HG03469 (cell line): ENCODE results near the gene DLGAP4.
"Not testable (repeated sequence)": the region's sequence is repeated elsewhere in the genome, so short reads cannot be mapped to it uniquely, and the experiment has no call there.

Experiments used
- ATAC-seq: cut with Tn5 transposase; IDR thresholded peaks from one replicate; pipeline ENCODE4 v1.9.1; 2021; ENCODE audit warnings: mild to moderate bottlenecking, moderate library complexity, moderate number of reproducible peaks; ENCODE audit not compliant: unreplicated experiment

Gene DLGAP4

DNA sequence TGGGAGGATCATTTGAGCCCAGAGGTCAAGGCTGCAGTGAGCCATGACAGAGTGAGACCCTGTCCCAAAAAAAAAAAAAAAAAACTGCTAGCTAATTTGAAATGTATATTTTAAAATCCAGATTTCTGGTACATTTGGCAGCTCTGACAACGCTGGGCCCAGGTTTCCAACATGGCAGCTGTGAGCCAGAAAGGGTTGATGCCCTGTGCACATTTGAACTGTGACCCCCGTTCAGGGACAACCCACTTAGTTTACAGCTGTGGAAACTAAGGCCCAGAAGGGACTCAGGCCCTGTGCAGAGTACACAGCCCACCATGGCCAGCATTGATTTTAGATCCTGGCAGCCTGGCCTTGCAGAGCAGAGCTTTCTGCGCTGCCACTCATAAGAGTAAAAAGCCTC lies 179.1 kb downstream of the DLGAP4 start:
- ATAC-seq: no peak

DNA sequence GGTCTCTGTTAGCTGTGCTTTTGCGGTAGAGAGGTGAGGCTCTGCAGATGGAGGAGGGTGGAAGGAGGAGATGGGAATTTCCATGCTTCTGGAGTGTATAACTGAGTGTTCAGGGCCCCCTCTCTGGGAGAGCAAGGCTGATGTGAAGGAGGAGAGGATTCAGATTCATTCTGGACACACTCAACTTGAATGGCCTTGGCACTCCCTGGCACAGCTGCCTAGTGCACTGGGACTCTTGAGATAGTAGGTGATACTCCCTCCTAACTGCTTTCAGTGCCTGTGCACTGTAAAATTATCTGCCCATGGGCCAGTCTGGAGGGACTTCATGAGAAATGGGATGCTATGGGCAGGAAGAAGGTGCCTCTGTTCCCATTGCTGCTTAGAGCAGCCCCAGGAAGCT lies 180.9 kb downstream of the DLGAP4 start:
- no peak for ATAC-seq

DNA sequence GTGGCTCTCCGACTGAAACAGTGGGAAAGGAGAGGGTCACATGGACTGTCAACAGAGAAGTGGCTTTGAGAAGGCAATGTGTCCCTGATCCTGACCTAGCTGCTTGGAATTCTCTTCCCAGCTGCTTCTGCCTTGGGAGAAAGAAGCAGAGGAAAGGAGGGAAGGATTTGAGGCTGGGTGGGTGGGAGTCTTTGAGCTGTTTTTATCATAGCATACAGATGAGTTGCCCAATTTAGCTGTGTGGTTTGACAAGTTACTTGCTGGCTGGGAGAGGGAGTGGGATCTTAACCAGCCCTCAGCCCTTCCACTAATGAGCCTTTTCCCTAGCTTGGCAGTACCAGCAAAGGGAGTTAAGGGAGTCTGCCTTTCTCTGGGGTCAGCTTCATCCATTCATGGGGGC lies 184.1 kb downstream of the DLGAP4 start:
- no peak for ATAC-seq

DNA sequence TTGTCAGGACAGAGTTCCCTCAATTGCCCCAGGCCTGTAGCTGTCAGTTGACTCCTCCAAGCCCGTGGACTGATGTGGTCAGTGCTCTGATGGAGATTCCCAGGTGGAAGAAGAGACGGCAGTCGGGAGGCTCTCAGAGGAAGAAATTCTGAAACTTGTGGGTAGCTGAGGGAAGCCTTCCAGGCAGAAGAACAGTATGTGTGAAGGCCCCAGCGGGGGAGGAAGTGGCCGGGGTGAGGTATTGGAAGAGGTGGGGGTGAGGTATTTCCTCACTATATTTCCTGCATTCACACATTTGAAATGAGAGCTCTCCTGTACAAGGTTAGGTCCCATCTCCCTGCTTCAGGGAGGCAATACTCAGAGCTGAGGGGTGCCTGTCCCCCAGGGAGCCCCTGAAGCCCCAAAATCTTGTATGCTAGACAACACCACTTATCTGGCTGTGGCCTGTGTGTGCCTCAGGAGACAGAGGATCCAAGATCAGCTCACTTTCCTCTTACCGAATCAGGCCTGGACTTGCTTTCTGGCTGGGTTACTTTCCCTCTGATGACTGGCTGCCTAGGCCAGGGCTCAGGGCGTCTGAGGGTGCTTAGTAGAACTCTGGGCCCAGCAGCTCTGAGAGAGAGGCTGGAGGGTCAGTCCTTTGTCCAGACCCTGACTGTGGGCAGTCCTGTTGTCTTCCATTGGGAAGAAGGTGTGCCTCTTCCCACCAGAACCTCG lies 185.9 kb downstream of the DLGAP4 start:
- ATAC-seq: no peak

DNA sequence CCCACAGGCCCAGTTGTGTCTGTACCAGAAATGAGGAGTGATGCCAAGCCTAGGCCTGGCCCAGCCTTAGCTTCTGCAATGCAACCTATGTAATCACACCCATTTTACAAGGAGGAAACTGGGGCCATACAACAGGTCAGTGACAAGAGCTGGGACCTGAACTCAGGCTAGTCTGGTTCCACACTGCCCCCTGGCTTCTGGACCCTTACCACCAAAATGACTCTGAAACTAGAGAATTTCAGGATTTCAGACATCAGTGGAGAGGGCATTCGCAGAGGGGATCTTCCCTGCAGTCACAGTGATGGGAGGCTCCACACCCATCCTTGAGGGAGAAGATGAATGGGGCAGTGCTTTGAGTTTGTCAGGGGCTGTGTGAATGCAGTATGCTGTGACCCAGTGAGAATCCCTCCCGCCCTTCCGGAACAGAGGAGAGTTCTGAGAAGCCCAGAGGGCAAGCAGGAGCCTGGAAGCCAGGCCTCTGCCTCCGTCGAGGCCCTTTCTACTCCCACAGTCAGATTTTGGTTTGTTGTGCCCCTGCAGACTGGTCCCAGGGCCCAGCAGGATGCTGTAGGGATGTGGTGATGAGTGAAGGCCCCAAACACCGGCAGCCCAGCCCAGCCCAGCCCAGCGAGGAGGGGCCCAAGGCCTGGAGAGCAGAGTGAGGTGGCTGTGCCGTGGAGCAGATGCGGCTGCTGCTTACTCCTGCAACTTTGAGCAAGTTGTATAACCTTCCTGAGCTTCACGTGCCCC lies 187.1 kb downstream of the DLGAP4 start:
- ATAC-seq: no peak

DNA sequence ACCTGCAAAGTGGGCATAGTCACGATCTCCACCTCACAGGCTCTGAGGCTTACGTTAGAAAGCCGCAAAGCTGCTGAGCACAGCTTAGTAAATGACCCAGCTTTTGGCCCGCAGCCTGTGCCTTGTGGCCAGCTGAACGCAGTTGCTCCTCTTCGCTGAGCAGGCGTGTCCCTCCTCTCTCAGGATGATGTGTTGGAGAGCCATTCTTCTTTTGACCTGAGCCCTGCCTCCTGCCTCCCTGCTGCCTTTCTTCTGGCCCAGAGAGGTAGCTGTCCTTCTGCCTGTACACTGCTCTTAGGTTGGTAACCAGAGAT lies 187.6 kb downstream of the DLGAP4 start:
- ATAC-seq: no peak

DNA sequence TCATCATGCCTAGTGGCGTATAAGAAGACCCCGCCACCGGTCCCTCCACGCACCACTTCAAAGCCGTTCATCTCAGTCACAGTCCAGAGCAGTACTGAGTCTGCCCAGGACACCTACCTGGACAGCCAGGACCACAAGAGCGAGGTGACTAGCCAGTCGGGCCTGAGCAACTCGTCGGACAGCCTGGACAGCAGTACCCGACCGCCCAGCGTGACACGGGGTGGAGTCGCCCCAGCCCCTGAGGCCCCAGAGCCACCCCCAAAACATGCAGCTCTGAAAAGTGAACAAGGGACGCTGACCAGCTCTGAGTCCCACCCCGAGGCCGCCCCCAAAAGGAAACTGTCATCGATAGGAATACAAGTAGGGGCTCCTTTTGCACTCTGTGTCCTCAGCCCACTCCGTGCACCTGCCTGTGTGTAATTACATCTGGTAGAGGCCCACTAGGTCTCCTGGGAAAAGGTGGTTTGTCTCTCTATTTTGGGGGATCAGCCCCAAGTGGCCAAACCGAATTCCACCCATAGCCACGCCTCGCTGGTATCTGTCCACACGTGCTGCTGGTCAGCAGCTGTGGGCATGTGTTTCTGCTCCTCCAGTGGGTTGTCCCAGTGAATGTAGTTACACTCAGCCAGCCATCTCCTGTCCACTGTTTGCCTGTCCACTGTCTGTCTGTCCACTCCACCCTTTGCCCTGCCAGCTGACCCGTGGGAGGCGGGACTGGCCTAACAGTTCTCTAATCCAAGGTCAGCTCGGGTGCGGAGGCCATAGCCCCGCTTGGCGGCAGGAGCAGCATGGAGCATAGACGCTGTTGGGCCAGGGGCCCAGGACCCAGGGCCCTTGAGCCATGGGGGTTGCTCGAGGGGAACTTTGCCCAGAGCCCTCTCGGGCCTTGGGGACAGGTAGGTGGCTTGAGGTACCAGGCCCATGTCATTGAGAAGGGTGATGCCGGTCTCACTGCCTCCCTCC lies 190.8 kb downstream of the DLGAP4 start:
- no peak for ATAC-seq

DNA sequence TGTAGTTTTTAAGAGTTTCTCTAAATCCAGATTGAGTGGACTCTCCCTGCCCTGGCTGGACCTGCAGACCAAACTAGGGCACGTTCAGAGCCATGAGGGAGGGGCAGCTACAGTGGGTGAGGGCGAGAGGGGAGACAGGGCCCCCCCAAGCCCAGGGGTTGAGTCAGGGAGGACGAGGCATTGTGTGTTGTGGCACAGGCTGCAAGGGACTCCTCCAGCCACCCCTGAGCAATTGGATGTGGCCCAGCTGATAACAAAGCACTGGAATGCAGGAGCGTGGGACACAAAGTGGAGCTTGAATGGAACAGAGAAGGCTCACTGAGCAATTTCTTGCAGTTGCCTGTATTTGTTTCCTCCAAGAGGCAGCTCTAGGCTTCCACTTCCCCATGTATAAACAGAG lies 191.7 kb downstream of the DLGAP4 start:
- ATAC-seq: no peak

DNA sequence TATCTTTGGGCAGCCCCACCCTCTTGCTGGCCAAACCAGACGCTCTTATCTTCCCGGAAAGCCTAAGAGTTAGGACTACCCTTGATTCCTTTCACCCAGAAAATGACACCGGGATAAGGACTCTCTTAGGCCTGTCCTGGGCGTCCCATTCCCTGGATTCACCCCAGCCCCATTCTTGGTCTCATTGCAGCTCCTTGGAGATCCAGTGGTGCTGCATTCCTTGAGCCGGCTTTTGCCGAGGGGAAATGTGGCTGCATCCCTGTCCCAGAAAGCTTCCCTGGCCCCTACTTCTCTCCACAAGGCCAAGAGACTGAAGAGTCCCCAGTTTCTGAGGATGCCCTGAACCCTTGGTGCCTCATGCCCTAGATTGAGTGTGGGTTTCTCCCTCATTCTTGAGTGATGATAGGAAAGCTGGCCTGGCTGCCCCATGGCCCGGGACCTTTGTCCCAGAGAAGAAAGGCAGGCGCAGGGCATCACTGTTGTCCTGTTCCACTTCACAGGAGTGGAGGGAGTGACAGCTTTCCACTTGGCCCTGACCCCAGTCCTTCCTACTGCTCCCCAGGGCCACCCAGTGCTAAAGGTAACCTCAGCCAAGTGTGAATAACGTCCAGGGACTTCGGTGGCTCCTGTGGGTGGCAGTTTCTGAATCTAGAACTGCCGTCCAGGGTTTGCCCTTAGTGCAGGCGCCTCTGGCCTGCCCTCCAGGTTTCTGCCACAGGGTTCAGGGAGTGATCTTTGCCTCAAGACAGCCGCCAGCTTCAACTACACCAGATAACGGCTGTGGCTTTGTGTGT lies 192.4 kb downstream of the DLGAP4 start:
- ATAC-seq: no peak

DNA sequence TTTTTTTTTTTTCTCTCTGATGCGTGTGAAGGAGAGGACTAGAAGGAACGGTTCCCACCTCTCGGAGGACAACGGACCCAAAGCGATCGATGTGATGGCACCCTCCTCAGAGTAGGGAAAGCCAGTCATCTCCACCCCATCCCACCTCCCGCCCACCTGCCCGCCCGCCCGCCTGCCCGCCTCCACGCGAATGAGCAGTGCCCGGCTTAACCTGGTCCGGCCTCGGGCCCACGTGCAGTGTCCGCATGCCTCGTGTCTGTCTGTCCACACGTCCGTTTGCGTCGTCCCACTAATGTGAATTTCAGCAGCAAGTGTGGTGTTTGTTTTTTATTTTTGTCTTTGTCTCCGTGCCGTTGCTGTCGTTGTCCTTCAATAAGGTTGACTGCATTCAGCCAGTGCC lies 193.1 kb downstream of the DLGAP4 start:
- no peak for ATAC-seq

DNA sequence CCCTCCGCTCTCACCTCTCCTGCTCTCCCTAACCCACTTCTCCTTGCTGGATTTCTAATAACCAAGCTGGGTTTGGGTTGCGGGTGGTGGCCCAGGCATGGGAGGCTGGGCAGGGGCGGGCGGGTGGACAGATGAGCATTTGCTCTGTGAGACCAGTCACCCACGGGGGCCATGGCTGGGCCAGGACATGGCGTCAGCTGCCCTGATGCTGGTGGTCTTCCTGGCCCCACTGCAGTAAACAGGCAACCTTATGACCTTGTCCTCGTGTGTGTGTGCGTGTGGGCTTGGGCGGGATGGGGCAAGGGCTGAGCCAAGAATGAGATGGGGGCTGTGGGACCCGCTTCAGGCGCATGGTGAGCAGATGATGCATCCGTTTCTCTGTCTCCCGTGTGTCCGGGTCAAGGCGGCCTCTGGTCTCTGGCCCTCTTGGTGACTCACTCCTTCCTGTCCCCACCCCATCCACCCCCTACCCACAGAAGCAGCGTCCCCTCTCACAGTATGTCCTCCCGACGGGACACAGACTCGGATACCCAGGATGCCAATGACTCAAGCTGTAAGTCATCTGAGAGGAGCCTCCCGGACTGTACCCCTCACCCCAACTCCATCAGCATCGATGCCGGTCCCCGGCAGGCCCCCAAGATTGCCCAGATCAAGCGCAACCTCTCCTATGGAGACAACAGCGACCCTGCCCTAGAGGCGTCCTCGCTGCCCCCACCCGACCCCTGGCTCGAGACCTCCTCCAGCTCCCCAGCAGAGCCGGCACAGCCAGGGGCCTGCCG lies 193.8 kb downstream of the DLGAP4 start:
- ATAC-seq: no peak

DNA sequence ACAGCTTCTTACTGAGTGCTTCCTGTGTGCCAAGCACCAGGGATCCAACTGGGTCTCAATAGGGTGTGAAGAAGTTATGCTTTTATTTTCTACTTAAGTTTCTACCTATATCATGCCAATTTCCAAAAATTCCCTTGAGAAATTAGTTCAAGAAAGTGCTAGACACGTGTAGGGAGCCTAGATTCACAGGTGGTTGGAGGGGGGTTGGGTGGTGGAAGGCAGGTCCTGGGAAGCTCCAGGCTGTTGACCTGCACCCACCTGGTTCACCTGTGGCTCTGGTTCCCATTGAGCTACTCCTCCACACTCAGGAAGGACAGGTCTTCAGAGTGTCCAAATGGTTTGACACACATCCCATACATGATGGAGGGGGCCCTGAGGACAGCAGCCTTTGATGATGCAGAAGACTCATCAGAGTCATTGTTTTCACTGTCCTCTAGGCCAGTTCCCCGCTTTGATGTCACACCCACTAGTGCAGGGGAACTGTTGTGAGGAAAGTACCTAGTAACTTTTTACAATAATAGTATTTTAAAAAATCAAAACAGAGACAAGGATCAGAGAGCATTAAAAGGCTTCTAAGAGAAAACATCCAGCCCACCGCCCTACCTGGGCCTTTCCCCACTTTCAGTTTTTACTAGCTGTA lies 195.3 kb downstream of the DLGAP4 start:
- ATAC-seq: no peak

DNA sequence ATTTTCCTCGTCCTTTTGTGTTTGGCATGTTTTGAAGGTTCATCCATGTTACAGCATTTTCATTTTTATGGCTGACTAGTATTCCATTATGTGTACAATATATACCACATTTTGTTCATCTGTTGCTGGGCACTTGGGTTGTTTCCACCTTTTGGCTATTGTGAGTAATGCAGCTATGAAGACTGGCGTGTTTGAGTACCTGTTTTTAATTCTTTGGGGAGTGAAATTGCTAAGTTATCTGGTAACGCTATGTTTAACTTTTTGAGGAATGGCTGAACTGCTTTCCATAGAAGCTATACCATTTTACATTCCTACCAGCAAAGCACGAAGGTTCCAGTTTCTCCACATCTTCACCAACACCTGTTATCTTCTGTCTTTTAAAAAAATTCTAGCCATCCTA lies 198.2 kb downstream of the DLGAP4 start:
- ATAC-seq: no peak

DNA sequence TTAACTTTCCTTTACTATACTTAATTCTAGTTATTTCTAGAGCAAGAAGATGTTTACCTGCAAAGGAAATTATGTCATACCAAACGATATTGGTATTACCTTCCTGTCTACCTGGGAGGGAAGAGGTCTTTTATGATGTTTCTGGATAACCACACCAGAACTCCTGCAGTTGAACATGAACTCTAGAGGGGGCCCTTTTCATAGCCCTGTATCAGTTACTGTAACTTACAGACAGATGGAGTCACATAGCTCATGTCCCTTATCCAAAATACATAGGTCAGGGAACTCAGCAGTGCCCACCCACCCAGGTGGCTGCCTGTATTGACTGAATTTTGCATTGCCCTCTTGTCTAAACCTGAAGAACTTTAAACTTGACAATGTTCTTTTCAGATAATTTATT lies 200.1 kb downstream of the DLGAP4 start:
- ATAC-seq: no peak

DNA sequence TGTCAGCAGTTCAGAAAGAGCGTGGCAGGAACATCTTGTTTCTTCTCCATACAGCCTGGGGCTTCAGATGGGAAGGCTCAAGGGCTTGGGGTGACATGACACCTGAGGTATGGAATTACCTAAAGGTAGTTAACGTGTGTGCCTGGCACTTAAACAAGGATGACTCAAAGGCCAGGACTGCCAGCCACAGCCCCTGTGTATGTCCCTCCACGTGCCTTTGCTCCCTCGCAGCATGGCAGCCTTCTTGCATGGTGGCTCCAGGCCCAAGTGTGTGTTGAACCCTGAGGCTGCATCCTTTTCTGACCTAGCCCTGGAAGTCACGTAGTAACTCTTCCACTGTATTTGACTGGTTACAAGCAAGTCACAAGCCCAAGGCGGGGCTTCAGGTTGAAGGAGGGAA lies 201.6 kb downstream of the DLGAP4 start:
- no peak for ATAC-seq

DNA sequence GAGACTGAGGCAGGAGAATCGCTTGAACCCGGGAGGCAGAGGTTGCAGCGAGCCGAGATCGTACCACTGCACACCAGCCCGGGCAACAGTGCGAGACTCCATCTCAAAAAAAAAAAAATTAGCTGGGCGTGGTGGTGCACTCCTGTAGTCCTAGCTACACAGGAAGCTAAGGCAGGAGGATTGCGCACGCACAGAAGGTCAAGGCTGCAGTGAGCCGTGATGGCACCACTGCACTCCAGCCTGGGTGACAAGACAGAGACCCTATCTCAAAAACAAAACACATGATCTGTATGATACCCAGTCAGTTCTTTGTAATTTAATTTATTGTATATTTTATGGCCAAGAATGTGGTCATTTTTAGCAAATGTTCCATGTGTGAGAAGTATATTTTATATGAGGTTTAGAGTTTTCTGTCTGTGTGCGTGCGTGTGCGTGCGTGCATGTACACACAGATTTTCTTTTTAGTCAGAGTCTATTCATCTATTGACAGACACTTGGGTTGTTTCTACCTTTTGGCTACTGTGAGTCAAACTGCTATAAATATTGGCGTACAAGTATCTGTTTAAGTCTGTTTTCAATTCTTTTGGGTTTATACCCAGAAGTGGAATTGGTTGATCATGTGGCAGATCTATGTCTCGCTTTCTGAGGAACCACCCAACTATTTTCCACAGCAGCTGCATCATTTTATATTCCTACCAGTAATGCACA lies 213.0 kb downstream of the DLGAP4 start:
- ATAC-seq: no peak

DNA sequence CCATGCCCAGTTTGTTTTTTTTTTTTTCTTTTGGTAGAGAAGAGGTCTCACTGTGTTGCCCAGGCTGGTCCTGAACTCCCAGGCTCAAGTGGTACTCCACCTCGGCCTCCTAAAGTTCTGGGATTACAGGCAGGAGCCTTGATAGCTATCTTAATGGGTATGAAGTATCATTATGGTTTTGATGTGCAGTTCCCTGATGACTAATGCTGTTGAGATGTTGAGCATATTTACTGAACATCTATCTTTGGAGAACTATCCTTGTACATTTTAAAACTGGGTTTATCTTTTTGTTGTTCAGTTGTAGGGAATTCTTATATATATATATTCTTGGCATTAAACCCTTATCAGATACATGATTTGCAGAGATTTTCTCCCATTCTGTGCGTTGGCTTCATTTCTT lies 213.8 kb downstream of the DLGAP4 start:
- ATAC-seq: no peak

DNA sequence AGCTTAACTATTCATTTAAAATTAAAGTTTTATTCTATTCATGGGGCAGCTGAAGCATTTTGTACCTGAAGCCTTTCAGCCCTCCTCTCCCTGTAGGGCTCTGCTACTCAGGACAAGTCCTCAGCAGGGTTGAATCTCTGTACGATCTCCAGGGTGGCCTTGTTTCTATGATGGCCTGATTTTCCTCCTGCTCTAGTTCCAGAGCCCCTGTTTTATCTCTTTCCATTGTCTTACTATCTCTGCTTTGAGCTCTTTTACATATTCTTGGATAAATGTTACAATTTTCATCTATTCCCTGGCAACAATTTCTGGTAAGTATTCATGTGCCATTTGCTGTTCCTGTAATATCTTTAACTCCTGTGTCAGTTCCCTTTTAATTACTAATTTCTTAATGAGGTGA lies 215.4 kb downstream of the DLGAP4 start:
- no peak for ATAC-seq

DNA sequence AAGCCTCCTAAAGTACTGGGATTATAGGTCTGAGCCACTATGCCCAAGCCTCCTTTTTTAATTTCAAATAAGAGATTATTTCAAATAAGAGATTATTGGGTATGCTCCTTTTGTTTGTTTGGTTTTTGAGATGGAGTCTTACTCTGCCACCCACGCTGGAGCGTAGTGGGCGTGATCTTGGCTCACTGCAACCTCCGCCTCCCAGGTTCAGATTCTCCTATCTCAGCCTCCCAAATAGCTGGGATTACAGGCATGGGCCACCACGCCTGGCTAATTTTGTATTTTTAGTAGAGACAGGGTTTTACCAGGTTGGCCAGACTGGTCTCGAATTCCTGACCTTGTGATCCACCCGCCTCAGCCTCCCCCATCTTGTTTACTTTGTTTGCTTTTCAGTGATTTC lies 216.3 kb downstream of the DLGAP4 start:
- ATAC-seq: not testable (repeated sequence)
